Hindlimb muscle (tissue), 1 donor: Measurements from ENCODE around the gene EVC. TPM values are rescaled to one million over a fixed set of nuclear protein-coding genes. Genes with fewer than 3 reads are reported as not detected.
"Not testable (repeated sequence)": the region's sequence is repeated elsewhere in the genome, so short reads cannot be mapped to it uniquely, and the experiment has no call there.

Experiments used
- DNase-seq: peaks from one replicate; pipeline ENCODE4 v3.0.0-alpha.2; 2013
- polyA plus RNA-seq: library from polyadenylated mRNA; unstranded; fragments of 120-200 nt; gene quantifications from one replicate; pipeline ENCODE4 v1.2.1, GENCODE V29; 2013; ENCODE audit not compliant: insufficient read length

The EVC gene
- polyA plus RNA-seq, 1 donor = 17.2 TPM

DNA sequence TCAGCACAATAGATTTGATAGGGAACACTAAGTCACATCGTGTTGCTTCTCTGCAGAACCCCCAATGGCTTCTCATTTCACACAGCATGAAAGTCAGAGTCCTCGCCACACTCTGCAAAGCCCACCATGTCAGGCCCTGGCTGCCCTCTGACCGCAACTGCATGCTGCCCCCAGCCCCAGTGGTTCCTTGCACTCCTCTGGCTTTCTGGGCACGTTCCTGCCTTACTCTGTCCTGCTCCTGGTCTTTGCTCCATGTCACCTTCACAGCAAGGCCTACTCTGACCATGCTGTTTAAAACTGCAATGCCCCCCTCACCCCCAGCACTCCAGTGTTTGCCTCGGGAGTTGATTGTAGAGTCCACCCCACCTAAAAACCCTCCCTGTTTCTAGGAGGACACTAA lies 78.1 kb downstream of the EVC start:
- DNase-seq = no peak

DNA sequence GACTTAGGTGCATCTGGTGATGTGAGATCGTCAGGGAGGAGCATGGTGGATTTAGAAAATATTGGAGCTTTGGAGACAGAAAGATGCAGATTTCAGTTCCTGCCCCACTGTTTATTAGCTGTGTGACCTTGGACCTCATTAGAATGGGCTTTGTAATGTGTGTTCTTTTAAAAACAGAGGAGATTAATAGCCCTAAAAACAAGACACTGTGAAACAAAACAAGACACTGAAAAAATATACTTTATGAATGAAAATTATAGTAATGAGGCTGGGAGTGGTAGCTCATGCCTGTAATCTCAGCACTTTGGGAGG lies 79.5 kb downstream of the EVC start:
- no peak for DNase-seq

DNA sequence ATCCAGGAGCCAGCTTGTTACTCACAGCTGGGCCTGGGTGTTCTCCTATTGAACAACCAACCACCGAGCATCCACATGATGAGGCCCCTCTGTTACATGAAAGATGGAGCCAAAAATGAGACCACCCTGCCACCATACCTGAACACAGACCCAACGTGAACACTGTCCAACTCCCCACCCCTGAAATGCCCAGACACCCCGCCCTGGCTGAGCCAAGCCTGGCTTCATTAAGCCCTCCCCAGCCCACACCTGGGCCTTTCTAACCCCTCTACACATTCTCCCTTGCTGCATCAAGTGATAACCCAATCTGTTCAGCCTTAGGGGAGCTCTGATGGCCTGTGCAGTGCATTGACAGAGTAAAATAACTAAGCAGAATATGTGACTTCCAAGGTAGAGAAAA lies 80.7 kb downstream of the EVC start:
- no peak for DNase-seq

DNA sequence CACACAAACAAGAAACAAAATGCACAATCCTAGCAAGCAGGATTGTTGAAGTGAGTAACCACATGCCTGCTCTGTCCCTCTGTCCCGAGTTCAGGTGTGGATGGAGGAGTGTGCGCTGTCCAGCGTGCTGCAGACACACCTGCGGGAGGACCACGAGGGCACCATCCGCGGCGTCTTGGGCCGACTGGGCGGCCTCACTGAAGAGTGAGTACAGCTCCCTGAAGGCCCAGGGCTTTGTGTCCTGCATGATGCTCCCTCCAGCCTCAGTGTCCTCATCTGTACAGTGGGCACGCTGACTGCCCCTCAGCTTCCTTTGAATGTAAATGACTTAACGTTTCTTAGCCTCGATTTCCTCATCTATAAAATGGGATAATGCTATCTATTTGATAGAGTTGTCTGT lies 82.5 kb downstream of the EVC start:
- DNase-seq = no peak

DNA sequence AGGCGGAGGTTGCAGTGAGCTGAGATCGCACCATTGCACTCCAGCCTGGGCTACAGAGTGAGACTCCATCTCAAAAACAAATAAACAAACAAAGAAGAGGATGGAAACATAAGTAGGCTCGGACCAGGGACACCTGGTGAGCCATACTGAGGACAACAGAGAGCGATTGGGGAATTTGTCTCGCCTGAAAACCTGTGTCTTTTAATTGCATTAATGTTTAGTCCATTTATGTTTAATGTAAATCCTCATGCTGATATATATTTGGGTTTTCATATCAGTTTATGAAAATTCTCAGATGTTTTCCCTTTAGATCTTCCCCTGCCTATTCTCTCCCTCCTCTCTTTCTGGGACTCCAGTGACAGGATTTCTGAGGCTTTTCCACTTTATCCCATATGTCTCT lies 84.6 kb downstream of the EVC start:
- DNase-seq = no peak

DNA sequence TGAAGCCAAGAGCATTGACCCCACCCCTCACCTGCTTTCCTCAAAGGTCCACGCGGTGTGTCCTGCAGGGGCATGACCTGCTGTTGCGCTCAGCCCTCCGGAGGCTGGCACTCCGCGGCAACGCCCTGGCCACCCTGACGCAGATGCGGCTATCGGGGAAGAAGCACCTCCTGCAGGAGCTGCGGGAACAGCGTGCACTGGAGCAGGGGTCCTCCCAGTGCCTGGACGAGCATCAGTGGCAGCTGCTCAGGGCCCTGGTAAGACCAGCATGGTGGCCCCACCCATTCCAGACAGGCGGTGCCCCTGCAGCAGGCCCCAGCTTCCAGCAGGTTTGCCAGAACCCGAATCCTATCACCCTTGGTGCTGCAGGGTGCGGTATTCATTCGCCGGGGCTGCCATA lies 86.0 kb downstream of the EVC start:
- DNase-seq = no peak

DNA sequence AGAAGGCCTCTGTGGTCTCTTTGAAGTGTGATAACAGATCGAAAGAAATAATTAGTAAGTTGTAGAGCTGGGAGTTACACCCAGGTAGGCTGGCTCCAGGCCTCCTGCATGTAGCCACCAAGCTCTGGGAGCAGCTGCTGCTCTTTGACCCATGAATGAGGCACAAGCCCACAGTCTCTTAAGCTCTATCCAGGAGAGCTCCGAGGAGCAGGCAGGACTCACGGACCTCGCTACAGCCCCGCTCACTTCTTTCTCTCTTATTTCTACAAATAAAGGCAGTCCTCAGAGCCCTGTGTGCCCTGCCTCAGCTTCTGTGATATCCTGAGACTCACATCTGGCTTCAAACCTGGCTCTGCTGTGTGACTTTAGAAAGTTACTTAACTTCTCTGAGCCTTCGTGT lies 86.9 kb downstream of the EVC start:
- no peak for DNase-seq

DNA sequence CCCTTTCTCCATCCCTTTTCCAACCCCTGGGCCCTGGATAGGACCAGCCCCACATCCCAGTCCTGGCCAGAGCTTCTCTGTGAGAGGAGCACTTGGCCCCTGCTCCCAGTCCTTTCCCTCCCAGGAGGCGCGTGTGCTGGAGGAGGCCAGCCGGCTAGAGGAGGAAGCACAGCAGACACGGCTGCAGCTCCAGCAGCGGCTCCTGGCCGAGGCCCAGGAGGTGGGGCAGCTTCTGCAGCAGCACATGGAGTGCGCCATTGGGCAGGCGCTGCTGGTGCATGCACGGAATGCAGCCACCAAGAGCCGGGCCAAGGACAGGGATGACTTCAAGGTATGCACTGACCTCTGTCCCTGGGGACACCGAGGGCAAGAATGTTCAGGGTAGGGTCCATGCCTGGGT lies 87.5 kb downstream of the EVC start:
- peak; percentile 25 for DNase-seq

DNA sequence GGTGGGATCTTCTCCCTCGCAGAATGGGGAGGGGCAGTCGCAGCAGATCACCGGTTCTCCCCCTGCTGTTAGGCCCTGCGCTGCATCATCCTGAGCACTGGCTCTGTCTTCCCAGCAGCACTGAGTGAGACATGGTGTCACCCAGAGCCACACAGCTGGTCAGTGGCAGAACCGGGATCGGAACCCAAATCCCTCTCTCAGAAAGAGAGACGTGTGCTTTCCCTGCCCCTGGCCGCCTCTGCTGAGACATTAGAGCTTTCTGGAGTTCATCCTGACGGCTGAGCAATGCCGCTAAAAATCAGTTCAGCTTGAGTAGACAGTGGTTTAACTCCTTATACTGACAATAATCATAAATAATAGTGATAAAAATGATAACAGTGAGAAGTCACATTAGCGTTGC lies 87.9 kb downstream of the EVC start:
- DNase-seq = no peak

DNA sequence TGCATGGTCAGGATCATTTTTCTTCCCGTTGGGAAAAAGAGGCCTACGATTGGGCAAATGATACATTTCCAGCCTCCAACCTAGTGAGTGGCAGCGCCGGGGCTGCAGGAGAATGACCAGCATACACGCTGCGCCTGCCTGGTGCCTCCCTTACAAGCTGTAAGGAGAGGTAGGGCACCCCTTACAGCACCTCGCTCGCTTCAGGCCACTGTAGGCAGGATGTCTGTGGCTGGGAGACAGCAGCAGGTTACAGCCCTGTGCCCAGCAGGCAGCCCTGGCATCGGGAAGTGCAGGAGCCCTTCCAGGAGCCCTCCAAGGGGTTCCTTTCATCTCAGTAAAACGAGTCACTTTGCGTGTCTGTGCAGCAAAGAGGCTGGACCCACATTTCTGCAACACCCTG lies 88.4 kb downstream of the EVC start:
- DNase-seq = no peak

DNA sequence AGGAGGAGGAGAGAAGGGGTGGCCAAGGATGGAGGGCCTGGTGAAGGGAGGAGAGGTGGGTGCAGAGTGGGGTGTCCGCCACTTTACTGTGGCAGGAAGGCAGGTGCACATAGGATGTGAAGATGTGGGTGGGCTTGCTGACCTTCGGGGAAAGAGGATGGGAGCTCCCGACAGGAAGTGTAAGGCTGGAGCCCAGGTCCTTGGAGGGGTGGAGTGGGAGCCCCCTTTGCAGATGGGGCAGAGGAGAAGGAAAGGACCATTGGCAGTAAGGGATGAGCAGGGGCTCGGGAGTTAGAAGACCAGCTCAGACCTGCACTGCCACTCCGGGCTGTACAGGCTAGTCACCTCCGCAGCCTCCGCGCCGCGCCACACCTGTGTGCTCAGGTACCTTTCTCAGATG lies 89.5 kb downstream of the EVC start:
- no peak for DNase-seq

DNA sequence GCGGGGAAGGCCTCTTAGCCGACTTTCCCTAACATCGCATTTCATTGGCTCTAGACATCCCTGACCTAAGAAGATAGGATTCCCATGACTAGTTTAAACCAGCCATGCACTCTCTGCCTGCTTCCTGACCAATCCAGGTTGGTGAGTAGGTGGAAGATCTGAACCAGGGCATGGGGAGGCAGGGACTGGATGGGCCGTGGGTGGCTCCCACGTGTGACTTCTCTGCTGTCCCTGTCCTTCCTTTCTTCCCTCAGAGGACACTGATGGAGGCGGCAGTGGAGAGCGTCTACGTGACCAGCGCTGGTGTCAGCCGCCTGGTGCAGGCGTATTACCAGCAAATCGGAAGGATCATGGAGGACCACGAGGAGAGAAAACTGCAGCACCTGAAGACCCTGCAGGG lies 90.7 kb downstream of the EVC start:
- no peak for DNase-seq

DNA sequence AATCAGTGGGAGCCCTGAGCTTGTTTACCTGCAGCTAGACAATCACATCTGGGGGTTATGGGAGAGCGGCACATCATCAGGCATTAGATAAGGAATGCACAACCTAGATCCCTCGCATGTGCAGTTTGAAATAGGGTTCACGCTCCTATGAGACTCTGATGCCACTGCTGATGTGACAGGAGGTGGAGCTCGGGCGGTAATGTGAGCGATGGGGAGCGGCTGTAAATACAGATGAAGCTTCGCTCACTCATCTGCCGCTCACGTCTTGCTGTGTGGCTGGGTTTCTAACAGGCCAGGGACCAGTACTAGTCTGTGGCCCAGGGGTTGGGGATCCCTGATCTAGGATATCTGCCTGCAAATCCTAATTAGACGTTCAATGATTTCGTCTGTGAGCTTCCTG lies 91.6 kb downstream of the EVC start:
- DNase-seq = no peak

DNA sequence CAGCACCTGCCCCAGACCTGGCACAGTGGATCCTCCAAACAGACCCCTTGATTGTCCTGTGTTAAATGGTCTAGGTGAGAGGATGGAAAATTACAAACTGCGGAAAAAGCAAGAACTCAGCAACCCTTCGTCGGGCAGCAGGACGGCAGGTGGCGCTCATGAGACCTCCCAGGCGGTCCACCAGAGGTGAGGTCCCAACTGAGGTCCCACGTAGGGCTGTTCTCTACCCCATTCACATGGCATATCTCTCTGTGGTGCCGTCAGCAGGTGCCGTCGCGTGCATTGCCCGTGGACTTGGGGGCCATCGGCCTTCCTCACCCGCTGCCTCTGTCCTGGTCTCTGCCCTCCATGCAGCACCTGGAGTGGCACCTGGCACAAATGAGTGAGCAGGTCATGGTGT lies 93.7 kb downstream of the EVC start:
- DNase-seq = no peak

DNA sequence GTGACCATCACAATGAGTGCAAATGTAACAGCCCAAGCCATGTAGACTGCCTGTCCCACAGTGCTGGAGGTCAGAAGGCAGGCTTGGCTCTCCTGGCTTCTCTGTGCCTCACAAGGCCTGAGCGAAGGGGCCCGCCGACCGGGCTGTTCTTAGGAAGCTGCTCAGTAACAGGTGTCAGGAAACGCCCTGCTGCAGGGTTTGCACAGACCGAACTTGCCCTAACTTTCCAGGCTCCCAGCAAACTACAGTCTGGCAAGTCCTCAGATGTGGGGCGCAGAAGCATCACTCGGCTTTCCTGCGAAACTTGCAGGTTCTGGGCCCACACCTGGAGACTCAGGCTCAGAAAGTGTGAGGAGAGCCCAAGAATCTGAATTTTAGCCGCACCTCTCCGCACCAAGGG lies 94.3 kb downstream of the EVC start:
- no peak for DNase-seq

DNA sequence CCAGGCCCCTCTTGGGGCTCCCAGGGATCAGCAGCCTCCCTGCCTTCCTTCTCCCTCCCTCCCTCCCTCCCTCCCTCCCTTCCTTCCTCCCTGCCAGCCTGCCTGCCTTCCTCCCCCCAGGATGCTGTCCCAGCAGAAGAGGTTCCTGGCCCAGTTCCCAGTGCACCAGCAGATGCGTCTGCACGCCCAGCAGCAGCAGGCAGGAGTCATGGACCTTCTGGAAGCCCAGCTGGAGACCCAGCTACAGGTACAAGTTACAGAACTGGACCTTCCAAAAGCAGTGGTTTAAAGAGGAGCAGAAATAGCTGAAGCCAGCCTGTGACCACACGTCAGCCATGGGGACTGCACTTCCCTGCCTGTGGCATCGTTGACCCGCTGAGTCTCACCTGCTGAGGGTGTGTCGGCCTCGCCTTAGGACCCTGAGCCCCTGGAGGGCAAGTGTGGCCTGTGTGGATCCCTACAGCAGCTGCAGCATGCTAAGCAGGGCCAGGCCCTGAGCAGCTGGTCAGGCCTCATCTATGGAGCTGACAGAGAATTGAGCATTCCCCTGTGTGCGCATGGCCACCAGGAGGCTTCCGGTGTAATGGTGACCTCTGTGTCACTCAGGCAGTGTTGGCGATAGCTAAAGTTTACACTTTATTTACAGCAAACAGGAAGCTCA lies 97.2 kb downstream of the EVC start:
- DNase-seq = no peak

DNA sequence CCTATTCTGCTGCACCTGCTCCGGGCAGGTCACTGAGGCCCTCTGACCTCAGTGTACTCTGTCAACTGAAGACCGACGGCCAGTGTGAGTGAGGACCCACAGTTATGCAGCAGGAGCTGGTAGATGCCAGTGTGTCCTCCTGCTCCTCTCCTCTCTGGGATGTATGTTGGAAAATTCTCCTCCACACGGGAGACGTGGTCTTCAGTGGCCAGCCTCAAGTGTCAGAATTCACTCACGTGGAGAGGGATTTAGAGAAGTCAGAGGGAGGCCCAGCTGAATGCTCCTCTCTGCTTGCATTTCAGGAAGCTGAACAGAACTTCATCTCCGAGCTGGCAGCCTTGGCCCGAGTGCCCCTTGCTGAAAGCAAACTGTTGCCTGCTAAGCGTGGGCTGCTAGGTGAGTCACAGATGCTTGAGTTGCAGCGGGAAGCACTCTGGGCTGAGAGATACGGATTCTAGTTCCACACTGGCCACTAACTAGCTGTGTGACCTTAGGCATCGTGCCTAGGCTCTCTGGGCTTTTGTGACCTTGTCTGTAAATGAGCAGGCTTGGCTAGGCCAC lies 98.3 kb downstream of the EVC start:
- DNase-seq = no peak

DNA sequence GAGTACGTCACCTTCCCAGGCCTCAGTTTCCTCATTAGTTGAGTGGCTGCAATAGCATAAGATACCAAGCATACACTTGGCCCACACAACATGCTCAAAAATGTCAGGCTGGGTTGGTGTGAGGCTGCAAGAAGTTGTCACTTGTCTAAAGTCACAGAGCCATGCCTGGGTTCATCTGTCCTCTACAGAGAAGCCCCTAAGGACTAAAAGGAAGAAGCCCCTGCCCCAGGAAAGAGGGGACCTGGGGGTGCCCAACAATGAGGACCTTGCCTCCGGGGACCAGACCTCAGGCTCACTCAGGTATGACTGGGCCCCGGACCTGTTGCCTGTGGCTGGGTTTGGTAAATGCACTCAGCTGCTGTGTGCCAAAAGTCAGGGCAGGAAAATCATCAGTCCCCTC lies 99.2 kb downstream of the EVC start:
- DNase-seq = no peak

DNA sequence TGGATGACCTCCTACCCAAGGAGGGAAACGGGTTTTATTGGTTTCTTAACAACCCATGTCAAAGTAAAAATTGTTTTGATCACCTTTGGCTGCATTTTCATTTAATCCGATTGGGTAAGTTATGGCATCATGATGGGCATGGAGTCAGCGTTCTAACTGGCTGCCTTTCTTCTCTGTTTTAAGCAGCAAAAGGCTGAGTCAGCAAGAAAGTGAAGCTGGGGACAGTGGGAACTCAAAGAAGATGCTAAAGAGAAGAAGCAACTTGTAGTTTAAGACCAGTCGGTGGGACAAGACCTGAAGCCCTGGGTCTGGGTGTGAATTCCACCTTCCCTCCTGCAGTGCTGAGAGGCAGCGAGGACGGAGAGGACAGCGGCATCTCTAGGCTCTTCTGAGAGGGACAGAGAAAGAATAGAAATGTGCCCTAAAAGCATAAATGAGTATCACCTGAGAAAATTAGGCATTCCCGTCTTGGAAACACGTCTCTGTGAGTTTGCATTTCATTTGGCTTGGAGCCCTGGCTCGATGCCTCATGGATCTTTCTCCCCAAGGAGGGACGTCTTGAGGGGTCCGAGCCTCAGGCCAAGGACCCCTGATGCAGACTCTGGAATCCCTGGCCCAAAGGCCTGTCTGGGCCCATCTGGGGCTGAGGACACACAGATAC lies 99.9 kb downstream of the EVC start:
- DNase-seq = no peak

DNA sequence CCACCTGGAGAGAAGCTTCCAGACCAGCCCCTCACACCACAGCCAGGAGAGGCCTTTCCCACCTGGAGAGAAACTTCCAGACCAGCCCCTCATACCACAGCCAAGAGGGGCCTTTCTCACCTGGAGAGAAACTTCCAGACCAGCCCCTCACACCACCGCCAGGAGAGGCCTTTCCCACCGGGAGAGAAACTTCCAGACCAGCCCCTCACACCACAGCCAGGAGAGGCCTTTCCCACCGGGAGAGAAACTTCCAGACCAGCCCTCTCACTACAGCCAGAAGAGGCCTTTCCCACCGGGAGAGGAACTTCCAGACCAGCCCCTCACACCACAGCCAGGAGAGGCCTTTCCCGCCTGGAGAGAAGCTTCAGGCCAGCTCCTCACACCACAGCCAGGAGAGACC lies 101.1 kb downstream of the EVC start:
- DNase-seq = not testable (repeated sequence)

DNA sequence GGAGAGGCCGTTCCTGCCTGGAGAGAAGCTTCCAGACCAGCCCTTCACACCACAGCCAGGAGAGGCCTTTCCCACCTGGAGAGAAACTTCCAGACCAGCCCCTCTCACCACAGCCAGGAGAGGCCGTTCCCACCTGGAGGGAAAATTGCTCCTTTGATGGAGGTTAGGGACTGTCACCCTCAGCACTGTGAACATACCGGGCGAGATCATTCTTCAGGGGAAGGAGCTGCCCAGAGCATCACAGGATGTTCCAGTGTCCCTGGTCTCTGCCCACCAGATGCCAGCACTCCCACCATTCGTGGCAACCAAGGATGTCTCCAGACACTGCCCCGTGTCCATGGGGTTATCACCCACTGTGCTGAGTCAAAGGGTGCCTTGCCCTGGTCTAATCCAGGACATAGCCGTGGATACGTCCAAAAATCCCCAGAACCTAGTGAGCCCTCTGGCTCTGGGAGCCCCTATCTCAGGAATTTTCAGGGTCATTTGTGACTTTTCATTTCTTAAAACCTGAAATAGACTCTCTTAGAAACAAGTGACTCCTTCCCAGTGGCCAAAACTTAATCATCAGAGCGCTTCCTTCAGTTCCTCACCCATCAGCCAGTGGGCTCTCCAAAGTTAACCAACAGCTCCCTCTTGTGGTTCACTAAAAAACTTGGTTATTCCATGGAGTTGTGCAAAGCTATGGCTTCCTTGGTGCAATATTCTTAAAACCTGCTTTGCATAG lies 101.7 kb downstream of the EVC start:
- DNase-seq = peak; percentile 71

DNA sequence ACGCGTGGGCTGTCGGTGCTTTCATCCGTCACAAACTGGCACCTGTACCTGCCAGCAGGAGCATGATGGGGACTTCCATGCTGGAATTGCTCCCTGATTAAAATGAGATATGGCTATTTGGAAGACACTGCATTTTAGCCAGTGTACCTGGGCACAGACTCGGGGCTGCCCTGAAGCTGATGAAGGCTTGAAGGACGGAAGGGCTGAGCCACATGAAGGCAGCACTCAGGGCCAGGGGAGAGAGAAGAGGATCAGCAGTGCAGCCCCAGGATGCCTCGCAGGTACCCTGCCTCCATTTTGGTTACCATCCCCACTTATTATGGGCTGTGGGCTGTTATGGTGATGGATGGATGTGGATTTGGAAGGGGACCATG lies 102.9 kb downstream of the EVC start:
- no peak for DNase-seq

DNA sequence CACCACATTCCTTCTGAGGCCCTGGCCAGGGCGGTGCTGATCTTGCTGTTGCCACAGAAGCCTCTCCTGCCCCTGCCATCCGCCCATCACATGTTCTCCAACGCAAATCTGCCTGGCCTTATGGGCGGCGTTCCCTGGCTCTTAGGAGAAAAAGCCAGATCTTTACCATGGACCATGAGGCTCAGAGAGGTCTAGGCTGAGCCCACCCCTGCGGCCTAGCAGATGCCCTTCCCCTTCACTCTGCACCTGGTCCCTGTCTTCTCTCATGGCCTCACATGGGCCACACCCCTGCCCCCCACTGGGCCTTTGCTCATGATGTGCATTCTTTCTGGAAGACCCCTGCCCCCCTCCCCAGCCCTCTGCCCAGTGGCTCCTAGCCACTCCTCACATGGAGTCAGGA lies 103.4 kb downstream of the EVC start:
- DNase-seq = no peak

DNA sequence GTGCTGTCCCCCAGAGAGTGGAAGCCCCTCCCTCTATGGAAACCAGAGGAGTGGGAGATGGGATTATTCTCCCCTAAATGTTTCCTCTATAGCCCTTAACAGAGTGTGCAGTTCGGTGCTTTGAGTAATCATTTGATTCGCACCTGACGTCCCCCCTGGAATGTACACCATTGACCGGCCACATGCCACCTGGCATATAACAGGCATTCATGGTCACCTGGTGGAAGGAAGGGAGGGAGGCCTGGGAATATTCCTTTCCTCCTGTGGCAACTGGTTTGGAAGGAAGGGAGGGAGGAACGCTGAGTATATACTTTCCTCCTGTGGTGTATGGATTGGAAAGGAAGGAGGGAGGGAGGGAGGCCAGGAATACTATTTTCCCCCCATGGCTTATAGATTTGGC lies 104.6 kb downstream of the EVC start:
- no peak for DNase-seq
